ENCODE measurements around the gene PHACTR1. TPM values are rescaled to one million over a fixed set of nuclear protein-coding genes. Genes with fewer than 3 reads are reported as not detected.

PHACTR1 gene
- total and polyA plus RNA-seq, 2 donors (not counting 1 experiment from before 2014, with no cell fraction given), result 0.60 to 1.2 TPM

GRCh38 chr6:12679341-12679740 lies 37.2 kb upstream of the PHACTR1 start:
- Histone ChIP-seq H3K27ac (ENCODE audit: insufficient read depth, low read length) (no peak overlapping the region), H3K27me3 (ENCODE audit: control insufficient read depth, insufficient read depth, low read length) (no peaks in the 10 kb centered on the region), H3K4me2 (ENCODE audit: extremely low read depth, insufficient read depth, low read length) (no peak overlapping the region), H3K36me3 (ENCODE audit: control insufficient read depth, insufficient read depth, low read length) (no peaks in the 10 kb centered on the region), H3K4me3 (replicated peaks in 1 of 4; ENCODE audit: control extremely low read depth in 1 of 4, insufficient read depth in 1 of 4, low read depth in 3 of 4, low read length in 4 of 4) (no peak overlapping the region), H3K9me3 (ENCODE audit: control insufficient read depth, insufficient read depth, low read depth, low read length) (no peaks in the 10 kb centered on the region), H3K79me2 (ENCODE audit: control insufficient read depth, insufficient read depth, low read length) (no peaks in the 10 kb centered on the region), H3K4me1 (ENCODE audit: control insufficient read depth, extremely low read depth, insufficient read depth, low read length) (no peaks in the 10 kb centered on the region), H2AFZ (ENCODE audit: low read length) (no peak overlapping the region), H4K20me1 (ENCODE audit: control insufficient read depth, extremely low read depth, insufficient read depth, low read length) (no peaks in the 10 kb centered on the region), H3K9ac (ENCODE audit: insufficient read depth, low read length) (no peak overlapping the region)
- TF ChIP-seq EZH2 (IDR thresholded peaks at IDR 0.05; ENCODE audit: low read length, missing control alignments) (no peak), CTCF (conservative IDR thresholded peaks at IDR 0.05 in 1 of 2, IDR thresholded peaks at IDR 0.05 in 1 of 2; ENCODE audit: low read depth in 1 of 2, low read length in 2 of 2) (no peak)
- DNase-seq (ENCODE audit: low read depth in 2 of 2), result no peak

GRCh38 chr6:12693122-12693521 lies 23.4 kb upstream of the PHACTR1 start:
- no peaks in the 10 kb centered on the region for H3K9me3 ChIP-seq (ENCODE audit: control insufficient read depth, insufficient read depth, low read depth, low read length)
- no peaks in the 10 kb centered on the region for H3K36me3 ChIP-seq (ENCODE audit: control insufficient read depth, insufficient read depth, low read length)
- no peak overlapping the region for H3K27ac ChIP-seq (ENCODE audit: insufficient read depth, low read length)
- no peak overlapping the region for H3K4me2 ChIP-seq (ENCODE audit: extremely low read depth, insufficient read depth, low read length)
- no peaks in the 10 kb centered on the region for H3K4me1 ChIP-seq (ENCODE audit: control insufficient read depth, extremely low read depth, insufficient read depth, low read length)
- H3K9ac ChIP-seq (ENCODE audit: insufficient read depth, low read length), result no peak overlapping the region
- no peak overlapping the region for H2AFZ ChIP-seq (ENCODE audit: low read length)
- DNase-seq (ENCODE audit: low read depth in 2 of 2), result no peak
- no peaks in the 10 kb centered on the region for H3K27me3 ChIP-seq (ENCODE audit: control insufficient read depth, insufficient read depth, low read length)
- H3K79me2 ChIP-seq (ENCODE audit: control insufficient read depth, insufficient read depth, low read length), result no peaks in the 10 kb centered on the region
- no peaks in the 10 kb centered on the region for H4K20me1 ChIP-seq (ENCODE audit: control insufficient read depth, extremely low read depth, insufficient read depth, low read length)
- TF ChIP-seq CTCF (conservative IDR thresholded peaks at IDR 0.05 in 1 of 2, IDR thresholded peaks at IDR 0.05 in 1 of 2; ENCODE audit: low read depth in 1 of 2, low read length in 2 of 2), result no peak
- H3K4me3 ChIP-seq (replicated peaks in 1 of 4; ENCODE audit: control extremely low read depth in 1 of 4, insufficient read depth in 1 of 4, low read depth in 3 of 4, low read length in 4 of 4), result no peak overlapping the region

- no peak for TF ChIP-seq EZH2 (IDR thresholded peaks at IDR 0.05; ENCODE audit: low read length, missing control alignments)
- no peak for TF ChIP-seq CTCF (conservative IDR thresholded peaks at IDR 0.05 in 1 of 2, IDR thresholded peaks at IDR 0.05 in 1 of 2; ENCODE audit: low read depth in 1 of 2, low read length in 2 of 2)
- Histone ChIP-seq H3K4me1 (ENCODE audit: control insufficient read depth, extremely low read depth, insufficient read depth, low read length) (no peaks in the 10 kb centered on the region), H3K36me3 (ENCODE audit: control insufficient read depth, insufficient read depth, low read length) (no peaks in the 10 kb centered on the region), H2AFZ (ENCODE audit: low read length) (no peak overlapping the region), H4K20me1 (ENCODE audit: control insufficient read depth, extremely low read depth, insufficient read depth, low read length) (no peaks in the 10 kb centered on the region), H3K27ac (ENCODE audit: insufficient read depth, low read length) (no peak overlapping the region), H3K4me3 (replicated peaks in 1 of 4; ENCODE audit: control extremely low read depth in 1 of 4, insufficient read depth in 1 of 4, low read depth in 3 of 4, low read length in 4 of 4) (no peak overlapping the region), H3K79me2 (ENCODE audit: control insufficient read depth, insufficient read depth, low read length) (no peaks in the 10 kb centered on the region), H3K27me3 (ENCODE audit: control insufficient read depth, insufficient read depth, low read length) (no peaks in the 10 kb centered on the region), H3K4me2 (ENCODE audit: extremely low read depth, insufficient read depth, low read length) (no peak overlapping the region), H3K9me3 (ENCODE audit: control insufficient read depth, insufficient read depth, low read depth, low read length) (no peaks in the 10 kb centered on the region), H3K9ac (ENCODE audit: insufficient read depth, low read length) (no peak overlapping the region)
- DNase-seq (ENCODE audit: low read depth in 2 of 2), result no peak
Measured at GRCh38 chr6:12698298-12698697, 18.3 kb upstream of the PHACTR1 start.

All from fibroblast of lung (primary cell).